Glutamatergic neuron (in vitro differentiated cells): Measurements from ENCODE around the gene EYS. TPM values are rescaled to one million over a fixed set of nuclear protein-coding genes. Genes with fewer than 3 reads are reported as not detected.

Experiments used
- DNase-seq: peaks from one replicate; pipeline ENCODE4 v3.0.0; 2022
- H3K27ac Mint-ChIP-seq: one replicate; pipeline ENCODE4 v1.8.0; 2020; ENCODE audit warnings: mild to moderate bottlenecking, mixed read lengths, inconsistent platforms; ENCODE audit not compliant: unreplicated experiment
- H3K27me3 Mint-ChIP-seq: one replicate; pipeline ENCODE4 v1.8.0; 2020; ENCODE audit warnings: mild to moderate bottlenecking, moderate library complexity, mixed read lengths, inconsistent platforms; ENCODE audit not compliant: unreplicated experiment
- H3K36me3 Mint-ChIP-seq: one replicate; pipeline ENCODE4 v1.8.0; 2020; ENCODE audit warnings: mild to moderate bottlenecking, mixed read lengths, inconsistent platforms; ENCODE audit not compliant: unreplicated experiment
- H3K4me1 Mint-ChIP-seq: one replicate; pipeline ENCODE4 v1.8.0; 2020; ENCODE audit warnings: mild to moderate bottlenecking, low read depth, mixed read lengths, inconsistent platforms; ENCODE audit not compliant: unreplicated experiment
- H3K4me3 Mint-ChIP-seq: one replicate; pipeline ENCODE4 v1.8.0; 2020; ENCODE audit warnings: mild to moderate bottlenecking, mixed read lengths, inconsistent platforms; ENCODE audit not compliant: unreplicated experiment
- H3K9me3 Mint-ChIP-seq: one replicate; pipeline ENCODE4 v1.8.0; 2020; ENCODE audit warnings: mild to moderate bottlenecking, moderate library complexity, mixed read lengths, inconsistent platforms; ENCODE audit not compliant: unreplicated experiment
- total RNA-seq: library from RNA; stranded (reverse); fragmentation: NEBNext Ultra II Directional; extraction: Animal tissue kit (Norgen Biotek cat#: 25700); gene quantifications from one replicate; pipeline ENCODE4 v1.2.1, GENCODE V29; 2021; ENCODE audit not compliant: unreplicated experiment
- TF ChIP-seq, protein P1 (sequence below): fragments of 200-600 bp; sonication (generic); IDR thresholded peaks from one replicate; pipeline ENCODE4 v1.5.0; 2021; ENCODE audit not compliant: partially characterized antibody, unreplicated experiment

The EYS gene
- total RNA-seq, 1 donor from 2014 or later, result 13.2 TPM

DNA sequence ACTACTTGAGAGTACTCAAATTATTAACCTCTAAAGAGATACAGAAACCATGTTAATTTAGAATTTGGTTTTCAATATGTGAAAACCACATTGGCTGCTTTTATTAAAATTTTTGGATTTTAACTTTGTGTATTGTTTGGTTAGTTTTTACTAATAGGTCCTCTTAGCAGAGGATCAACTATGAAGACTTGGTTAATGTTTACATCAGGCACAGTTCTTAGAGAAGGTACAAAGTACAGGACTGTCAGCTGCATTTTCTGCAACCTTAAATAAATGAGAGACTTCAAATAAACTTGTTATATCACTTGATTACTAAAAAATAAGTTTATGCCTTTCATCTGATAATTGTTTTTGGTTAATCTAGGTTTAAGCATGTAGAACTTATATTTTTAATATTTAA lies 1982.3 kb downstream of the EYS start:
- Mint-ChIP-seq H3K27ac (no peak overlapping the region), H3K27me3 (no peaks in the 10 kb centered on the region), H3K4me3 (no peak overlapping the region), H3K36me3 (no peaks in the 10 kb centered on the region), H3K9me3 (no peaks in the 10 kb centered on the region), H3K4me1 (no peaks in the 10 kb centered on the region)
- DNase-seq, result no peak
- TF ChIP-seq, protein P1, sequence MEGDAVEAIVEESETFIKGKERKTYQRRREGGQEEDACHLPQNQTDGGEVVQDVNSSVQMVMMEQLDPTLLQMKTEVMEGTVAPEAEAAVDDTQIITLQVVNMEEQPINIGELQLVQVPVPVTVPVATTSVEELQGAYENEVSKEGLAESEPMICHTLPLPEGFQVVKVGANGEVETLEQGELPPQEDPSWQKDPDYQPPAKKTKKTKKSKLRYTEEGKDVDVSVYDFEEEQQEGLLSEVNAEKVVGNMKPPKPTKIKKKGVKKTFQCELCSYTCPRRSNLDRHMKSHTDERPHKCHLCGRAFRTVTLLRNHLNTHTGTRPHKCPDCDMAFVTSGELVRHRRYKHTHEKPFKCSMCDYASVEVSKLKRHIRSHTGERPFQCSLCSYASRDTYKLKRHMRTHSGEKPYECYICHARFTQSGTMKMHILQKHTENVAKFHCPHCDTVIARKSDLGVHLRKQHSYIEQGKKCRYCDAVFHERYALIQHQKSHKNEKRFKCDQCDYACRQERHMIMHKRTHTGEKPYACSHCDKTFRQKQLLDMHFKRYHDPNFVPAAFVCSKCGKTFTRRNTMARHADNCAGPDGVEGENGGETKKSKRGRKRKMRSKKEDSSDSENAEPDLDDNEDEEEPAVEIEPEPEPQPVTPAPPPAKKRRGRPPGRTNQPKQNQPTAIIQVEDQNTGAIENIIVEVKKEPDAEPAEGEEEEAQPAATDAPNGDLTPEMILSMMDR, result no peak

DNA sequence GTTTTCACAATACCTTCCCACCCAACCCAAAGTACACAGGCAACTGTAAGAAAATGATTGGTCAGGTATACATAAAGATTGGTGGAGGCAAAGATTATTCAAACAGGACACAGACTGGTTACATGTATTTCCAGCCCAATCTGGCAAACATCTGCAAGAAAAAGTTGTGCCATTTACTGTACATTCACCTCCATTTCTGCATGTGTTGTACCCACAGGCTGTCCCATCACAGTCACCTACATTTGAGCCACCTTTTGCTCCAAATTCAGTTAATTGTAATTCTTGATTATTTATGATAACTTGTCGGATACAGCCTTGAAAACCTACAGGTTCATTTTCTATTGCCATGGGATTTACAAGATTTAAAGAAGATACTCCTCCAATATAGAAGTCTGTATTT lies 1985.8 kb downstream of the EYS start:
- Mint-ChIP-seq H3K27ac (no peak overlapping the region), H3K4me3 (no peak overlapping the region), H3K27me3 (peaks cover 2% of the 10 kb centered on the region), H3K4me1 (no peaks in the 10 kb centered on the region), H3K9me3 (no peaks in the 10 kb centered on the region), H3K36me3 (no peaks in the 10 kb centered on the region)
- DNase-seq, result no peak
- TF ChIP-seq, protein P1, result no peak

DNA sequence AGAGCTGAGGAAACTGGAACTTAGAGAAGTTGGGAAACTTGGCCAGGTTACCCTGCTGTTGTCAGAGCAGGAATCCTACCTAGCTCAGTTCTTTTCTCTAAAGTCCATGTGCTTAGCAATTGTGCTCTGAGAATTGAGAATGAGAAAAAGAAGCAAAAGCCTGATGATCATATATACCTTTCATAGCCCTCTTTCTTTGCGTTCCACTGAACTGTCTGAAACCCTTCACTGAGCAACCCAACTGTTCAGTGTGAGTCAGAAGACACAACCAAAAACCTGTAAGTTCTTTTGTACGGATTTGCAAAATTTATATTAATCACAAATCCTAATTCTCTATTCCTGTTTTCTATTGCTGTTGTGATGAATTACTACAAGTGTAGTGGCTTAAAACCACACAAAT lies 1990.9 kb downstream of the EYS start:
- no peak overlapping the region for H3K4me3 Mint-ChIP-seq
- no peaks in the 10 kb centered on the region for H3K9me3 Mint-ChIP-seq
- H3K4me1 Mint-ChIP-seq, result no peaks in the 10 kb centered on the region
- peaks cover 2% of the 10 kb centered on the region for H3K27me3 Mint-ChIP-seq
- no peak for DNase-seq
- no peak overlapping the region for H3K27ac Mint-ChIP-seq
- TF ChIP-seq, protein P1, result no peak
- H3K36me3 Mint-ChIP-seq, result no peaks in the 10 kb centered on the region

DNA sequence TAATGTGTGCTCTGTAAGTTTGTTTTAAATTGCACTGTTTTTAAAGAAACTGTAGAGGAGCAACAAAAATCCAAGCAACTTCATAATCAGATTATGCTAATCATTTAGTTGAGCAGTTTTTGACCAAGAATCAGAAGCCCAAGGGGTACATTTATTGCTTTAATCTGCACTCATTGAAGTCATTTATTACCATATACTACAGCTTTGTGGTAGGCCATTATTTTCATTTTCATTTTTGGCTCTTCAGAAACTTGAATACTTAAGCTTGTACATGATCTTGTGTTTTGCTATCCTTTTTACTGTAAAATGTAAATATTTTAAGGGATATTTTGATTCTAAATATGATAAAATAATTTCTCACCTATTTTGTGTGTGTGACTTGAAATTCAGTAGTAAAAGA lies 1992.9 kb downstream of the EYS start:
- Mint-ChIP-seq H3K36me3 (no peaks in the 10 kb centered on the region), H3K27ac (no peak overlapping the region), H3K4me3 (no peak overlapping the region), H3K27me3 (peaks cover 2% of the 10 kb centered on the region), H3K4me1 (no peaks in the 10 kb centered on the region), H3K9me3 (no peaks in the 10 kb centered on the region)
- TF ChIP-seq, protein P1, result no peak
- DNase-seq, result no peak

DNA sequence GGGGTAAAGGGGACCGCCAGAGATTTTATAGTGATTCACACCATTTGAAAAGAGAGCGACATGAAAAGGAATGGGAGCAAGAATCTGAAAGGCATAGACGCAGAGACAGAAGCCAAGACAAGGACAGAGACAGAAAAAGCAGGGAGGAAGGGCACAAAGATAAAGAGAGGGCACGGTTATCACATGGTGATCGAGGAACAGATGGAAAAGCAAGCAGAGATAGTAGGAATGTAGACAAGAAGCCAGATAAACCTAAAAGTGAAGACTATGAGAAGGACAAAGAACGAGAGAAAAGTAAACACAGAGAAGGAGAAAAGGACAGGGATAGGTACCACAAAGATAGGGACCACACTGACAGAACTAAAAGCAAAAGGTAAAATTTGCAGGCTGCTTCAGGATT lies 1993.7 kb downstream of the EYS start:
- Mint-ChIP-seq H3K4me3 (no peak overlapping the region), H3K27ac (no peak overlapping the region), H3K36me3 (no peaks in the 10 kb centered on the region), H3K27me3 (peaks cover 2% of the 10 kb centered on the region), H3K4me1 (no peaks in the 10 kb centered on the region), H3K9me3 (no peaks in the 10 kb centered on the region)
- DNase-seq, result no peak
- TF ChIP-seq, protein P1, result no peak
